NOMO-1 (cell line): ENCODE data around the gene CD300A.

Experiments
- DNase-seq, 2 experiments: peaks; one replicate each; lab custom pipeline; 2025; ENCODE audit not compliant: unreplicated experiment in 2 of 2; lab: John Stamatoyannopoulos, UW

Gene CD300A

GRCh38 chr17:74439691-74440567, 26.5 kb upstream of the CD300A start:
- DNase-seq: no peak

GRCh38 chr17:74441537-74441936, 24.9 kb upstream of the CD300A start:
- DNase-seq: no peak

GRCh38 chr17:74442291-74442669, 24.2 kb upstream of the CD300A start:
- no peak for DNase-seq

- DNase-seq: peak; percentile 91 to 94
These were observed 23.5 kb upstream of the CD300A start for GRCh38 chr17:74442670-74443515.

- no peak for DNase-seq
These were observed 22.7 kb upstream of the CD300A start for GRCh38 chr17:74443516-74444296.

GRCh38 chr17:74444406-74444805, 22.0 kb upstream of the CD300A start:
- DNase-seq: no peak

- no peak for DNase-seq
These were observed 21.3 kb upstream of the CD300A start for GRCh38 chr17:74445158-74445557.

- no peak for DNase-seq
These were observed 19.6 kb upstream of the CD300A start for GRCh38 chr17:74446551-74447500.

- no peak for DNase-seq
These were observed 18.7 kb upstream of the CD300A start for GRCh38 chr17:74447628-74448159.

GRCh38 chr17:74448756-74449155, 17.7 kb upstream of the CD300A start:
- no peak for DNase-seq

GRCh38 chr17:74449306-74449705, 17.1 kb upstream of the CD300A start:
- DNase-seq: no peak

GRCh38 chr17:74449773-74450172, 16.7 kb upstream of the CD300A start:
- no peak for DNase-seq

- DNase-seq: no peak
These were observed 16.2 kb upstream of the CD300A start for GRCh38 chr17:74450231-74450630.

- no peak for DNase-seq
These were observed 15.5 kb upstream of the CD300A start for GRCh38 chr17:74450925-74451403.

GRCh38 chr17:74451557-74451956, 14.9 kb upstream of the CD300A start:
- no peak for DNase-seq

GRCh38 chr17:74452033-74452840, 14.2 kb upstream of the CD300A start:
- DNase-seq: no peak

GRCh38 chr17:74452841-74453661, 13.4 kb upstream of the CD300A start:
- DNase-seq: no peak

GRCh38 chr17:74453665-74454196, 12.7 kb upstream of the CD300A start:
- DNase-seq: no peak
